Upper lobe of right lung (tissue), 1 donor: Measurements from ENCODE around the gene FBXL22. TPM values are rescaled to one million over a fixed set of nuclear protein-coding genes. Genes with fewer than 3 reads are reported as not detected.

Experiments
- ATAC-seq: fragments of 200-7000 bp; cut with Tn5 transposase; one replicate; pipeline ENCODE4 v1.9.1; 2020; ENCODE audit warnings: mild to moderate bottlenecking, moderate library complexity
- DNase-seq: peaks from one replicate; pipeline ENCODE4 v3.0.0-alpha.2; 2020
- H3K27ac ChIP-seq: fragments of 200-600 bp; one replicate; pipeline ENCODE4 v1.8.0; 2022
- H3K27me3 ChIP-seq: fragments of 200-600 bp; one replicate; pipeline ENCODE4 v1.8.0; 2022; ENCODE audit warnings: mild to moderate bottlenecking
- H3K36me3 ChIP-seq: fragments of 200-600 bp; one replicate; pipeline ENCODE4 v1.8.0; 2022
- H3K4me1 ChIP-seq: fragments of 200-600 bp; one replicate; pipeline ENCODE4 v1.8.0; 2022
- H3K4me3 ChIP-seq: fragments of 200-600 bp; one replicate; pipeline ENCODE4 v1.8.0; 2022; ENCODE audit warnings: mild to moderate bottlenecking
- H3K9me3 ChIP-seq: fragments of 200-600 bp; one replicate; pipeline ENCODE4 v1.8.0; 2022
- CTCF ChIP-seq: fragments of 200-600 bp; IDR thresholded peaks from one replicate; pipeline ENCODE4 v1.8.0; 2022; ENCODE audit warnings: antibody characterized with exemption
- intact Hi-C: fragments of 100-400 bp; cut with DNase I; formaldehyde crosslinking; loops from one replicate; pipeline ENCODE4 v1.11.0; 2022
- total RNA-seq: library from RNA; stranded (reverse); fragmentation: NEBNext Ultra II Directional; extraction: Animal tissue kit (Norgen Biotek cat#: 25700); gene quantifications from one replicate; pipeline ENCODE4 v1.2.1, GENCODE V29; 2021
- donor health status: DM: no; HTN: yes; CAD: no; lungs with severe emphysema.

FBXL22 gene
- total RNA-seq, 1 donor from 2014 or later = 0.98 TPM

GRCh38 chr15:63593705-63594671, 3.2 kb upstream of the FBXL22 start:
- Histone ChIP-seq H3K4me1 (peaks cover 21% of the 10 kb centered on the region), H3K27me3 (no peaks in the 10 kb centered on the region), H3K36me3 (peaks cover 49% of the 10 kb centered on the region), H3K27ac (no peak overlapping the region), H3K9me3 (no peaks in the 10 kb centered on the region), H3K4me3 (no peak overlapping the region)
- DNase-seq (no peak), ATAC-seq (no peak)
- intact Hi-C loops = no loop called here
- no peak for TF ChIP-seq CTCF

GRCh38 chr15:63595065-63595464, 2.1 kb upstream of the FBXL22 start:
- H3K9me3 ChIP-seq = no peaks in the 10 kb centered on the region
- H3K4me3 ChIP-seq = no peak overlapping the region
- intact Hi-C loops = no loop called here
- ATAC-seq (no peak), DNase-seq (no peak)
- no peak overlapping the region for H3K27ac ChIP-seq
- peaks cover 39% of the 10 kb centered on the region for H3K36me3 ChIP-seq
- peaks cover 25% of the 10 kb centered on the region for H3K4me1 ChIP-seq
- no peaks in the 10 kb centered on the region for H3K27me3 ChIP-seq
- TF ChIP-seq CTCF = no peak

- Histone ChIP-seq H3K36me3 (peaks cover 33% of the 10 kb centered on the region), H3K4me3 (no peak overlapping the region), H3K27ac (no peak overlapping the region), H3K27me3 (no peaks in the 10 kb centered on the region), H3K4me1 (peaks cover 27% of the 10 kb centered on the region), H3K9me3 (no peaks in the 10 kb centered on the region)
- ATAC-seq (no peak), DNase-seq (no peak)
- intact Hi-C loops = no loop called here
- TF ChIP-seq CTCF = no peak
These were observed 1.5 kb upstream of the FBXL22 start for GRCh38 chr15:63595688-63596087.

- Histone ChIP-seq H3K27me3 (no peaks in the 10 kb centered on the region), H3K4me3 (no peak overlapping the region), H3K27ac (no peak overlapping the region), H3K9me3 (no peaks in the 10 kb centered on the region), H3K36me3 (peaks cover 23% of the 10 kb centered on the region), H3K4me1 (peaks cover 28% of the 10 kb centered on the region)
- no peak for ATAC-seq
- intact Hi-C loops = no loop called here
- no peak for DNase-seq
- no peak for TF ChIP-seq CTCF
These were observed 530 bp upstream of the FBXL22 start for GRCh38 chr15:63596676-63597037.

- Histone ChIP-seq H3K36me3 (peaks cover 13% of the 10 kb centered on the region), H3K27me3 (no peaks in the 10 kb centered on the region), H3K9me3 (no peaks in the 10 kb centered on the region), H3K4me1 (peaks cover 33% of the 10 kb centered on the region), H3K4me3 (peak overlapping the region; percentile 28), H3K27ac (peak overlapping the region; percentile 61)
- no peak for DNase-seq
- intact Hi-C loops = no loop called here
- TF ChIP-seq CTCF = no peak
- ATAC-seq = no peak
These were observed 634 bp downstream of the FBXL22 start for GRCh38 chr15:63597821-63598220.
